ENCODE results near the gene ACAN.

DNA sequence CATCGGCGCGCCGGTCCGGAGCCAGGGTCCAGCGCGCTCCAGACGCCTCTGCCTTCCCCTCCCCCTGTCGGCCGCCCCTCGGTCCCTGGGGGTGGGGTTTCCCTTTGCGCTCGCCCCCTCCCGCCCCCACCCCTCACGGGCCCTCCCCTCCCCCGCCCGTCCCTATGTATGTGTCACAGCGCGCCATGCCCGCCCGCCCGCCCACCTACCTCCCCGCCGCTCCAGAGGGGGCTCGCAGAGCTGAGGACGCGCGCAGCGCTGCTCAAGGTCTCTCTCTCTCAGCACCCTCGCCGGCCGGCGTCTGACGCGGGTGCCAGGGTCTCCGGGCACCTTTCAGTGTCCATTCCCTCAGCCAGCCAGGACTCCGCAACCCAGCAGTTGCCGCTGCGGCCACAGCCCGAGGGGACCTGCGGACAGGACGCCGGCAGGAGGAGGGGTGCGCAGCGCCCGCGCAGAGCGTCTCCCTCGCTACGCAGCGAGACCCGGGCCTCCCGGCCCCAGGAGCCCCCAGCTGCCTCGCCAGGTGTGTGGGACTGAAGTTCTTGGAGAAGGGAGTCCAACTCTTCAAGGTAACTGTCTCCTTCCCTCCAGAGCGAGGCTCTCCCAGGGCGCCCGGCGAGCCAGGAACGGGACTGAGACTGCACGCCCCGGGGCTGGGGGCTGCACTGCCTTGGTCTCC is at the start of gene ACAN:
- TF ChIP-seq, protein P1, sequence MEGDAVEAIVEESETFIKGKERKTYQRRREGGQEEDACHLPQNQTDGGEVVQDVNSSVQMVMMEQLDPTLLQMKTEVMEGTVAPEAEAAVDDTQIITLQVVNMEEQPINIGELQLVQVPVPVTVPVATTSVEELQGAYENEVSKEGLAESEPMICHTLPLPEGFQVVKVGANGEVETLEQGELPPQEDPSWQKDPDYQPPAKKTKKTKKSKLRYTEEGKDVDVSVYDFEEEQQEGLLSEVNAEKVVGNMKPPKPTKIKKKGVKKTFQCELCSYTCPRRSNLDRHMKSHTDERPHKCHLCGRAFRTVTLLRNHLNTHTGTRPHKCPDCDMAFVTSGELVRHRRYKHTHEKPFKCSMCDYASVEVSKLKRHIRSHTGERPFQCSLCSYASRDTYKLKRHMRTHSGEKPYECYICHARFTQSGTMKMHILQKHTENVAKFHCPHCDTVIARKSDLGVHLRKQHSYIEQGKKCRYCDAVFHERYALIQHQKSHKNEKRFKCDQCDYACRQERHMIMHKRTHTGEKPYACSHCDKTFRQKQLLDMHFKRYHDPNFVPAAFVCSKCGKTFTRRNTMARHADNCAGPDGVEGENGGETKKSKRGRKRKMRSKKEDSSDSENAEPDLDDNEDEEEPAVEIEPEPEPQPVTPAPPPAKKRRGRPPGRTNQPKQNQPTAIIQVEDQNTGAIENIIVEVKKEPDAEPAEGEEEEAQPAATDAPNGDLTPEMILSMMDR (conservative IDR thresholded peaks at IDR 0.05), result no peak
- TF ChIP-seq EZH2 (IDR thresholded peaks at IDR 0.05; ENCODE audit: low read depth), result no peak

All from PC-9 (cell line).